GM12872 (cell line): ENCODE measurements around the gene MAP2K1.

Experiments used
- CTCF ChIP-seq: IDR thresholded peaks from 3 replicates; pipeline ENCODE4 v1.5.1; 2011; ENCODE audit warnings: low read depth, mild to moderate bottlenecking, low read length, moderate library complexity; ENCODE audit not compliant: insufficient read depth

Gene MAP2K1

GRCh38 chr15:66498501-66499386, 112.0 kb downstream of the MAP2K1 start:
- TF ChIP-seq CTCF, result peak; percentile 36; the same call in 2 of the 3 replicates

DNA sequence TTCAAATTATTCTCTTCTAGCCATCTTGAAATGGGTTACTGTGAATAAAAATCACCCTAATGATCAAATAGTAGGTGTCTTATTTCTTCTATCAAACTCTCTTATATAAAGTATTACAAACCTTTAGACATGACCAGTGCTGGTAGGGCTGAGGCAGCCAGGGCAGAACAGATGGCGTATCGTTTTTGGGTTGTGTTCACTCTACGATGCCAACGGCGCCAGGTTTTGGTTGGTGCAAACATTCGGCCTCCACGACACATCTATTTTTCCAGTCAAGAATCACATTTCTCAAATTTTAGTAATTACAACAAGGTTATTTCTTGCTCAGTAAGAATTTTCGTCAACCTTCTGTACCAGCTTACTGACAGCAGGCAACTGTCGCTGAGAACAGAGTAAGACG, 115.8 kb downstream of the MAP2K1 start:
- no peak for TF ChIP-seq CTCF

DNA sequence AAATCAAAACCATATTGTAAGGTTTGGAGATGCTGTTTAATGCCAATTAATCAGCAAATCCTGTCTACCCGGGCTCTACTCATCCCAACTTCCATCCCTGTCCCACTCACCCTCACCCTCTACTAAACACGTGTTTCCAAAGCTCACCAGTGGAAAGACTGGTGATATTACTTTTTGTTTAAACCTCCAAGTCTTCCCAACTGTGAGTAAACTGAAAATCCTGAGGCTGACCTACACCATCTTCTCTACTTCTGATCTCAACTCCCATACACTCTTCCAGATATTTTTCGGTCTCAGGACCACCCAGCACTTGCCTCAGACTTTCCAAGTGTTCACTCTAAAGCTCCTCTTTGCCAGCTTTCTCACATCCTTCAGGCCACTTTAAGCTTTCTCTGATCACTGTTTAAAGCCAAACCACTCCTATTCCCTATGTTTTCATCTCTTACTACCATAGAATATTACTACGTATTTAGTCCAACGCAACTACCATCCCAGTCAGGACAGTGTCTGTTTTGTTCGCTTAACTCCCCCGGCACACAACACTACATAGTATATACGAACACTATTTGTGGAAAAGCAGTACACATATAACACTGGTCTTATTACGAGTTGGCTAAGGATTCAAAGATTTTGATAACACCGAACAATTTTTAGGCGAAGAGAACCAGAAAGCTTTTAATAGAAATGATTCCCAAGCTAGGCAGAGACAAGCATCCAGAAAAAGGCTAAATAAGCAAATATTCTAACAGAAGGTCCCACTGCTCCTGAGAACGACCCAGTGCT, 117.3 kb downstream of the MAP2K1 start:
- no peak for TF ChIP-seq CTCF

DNA sequence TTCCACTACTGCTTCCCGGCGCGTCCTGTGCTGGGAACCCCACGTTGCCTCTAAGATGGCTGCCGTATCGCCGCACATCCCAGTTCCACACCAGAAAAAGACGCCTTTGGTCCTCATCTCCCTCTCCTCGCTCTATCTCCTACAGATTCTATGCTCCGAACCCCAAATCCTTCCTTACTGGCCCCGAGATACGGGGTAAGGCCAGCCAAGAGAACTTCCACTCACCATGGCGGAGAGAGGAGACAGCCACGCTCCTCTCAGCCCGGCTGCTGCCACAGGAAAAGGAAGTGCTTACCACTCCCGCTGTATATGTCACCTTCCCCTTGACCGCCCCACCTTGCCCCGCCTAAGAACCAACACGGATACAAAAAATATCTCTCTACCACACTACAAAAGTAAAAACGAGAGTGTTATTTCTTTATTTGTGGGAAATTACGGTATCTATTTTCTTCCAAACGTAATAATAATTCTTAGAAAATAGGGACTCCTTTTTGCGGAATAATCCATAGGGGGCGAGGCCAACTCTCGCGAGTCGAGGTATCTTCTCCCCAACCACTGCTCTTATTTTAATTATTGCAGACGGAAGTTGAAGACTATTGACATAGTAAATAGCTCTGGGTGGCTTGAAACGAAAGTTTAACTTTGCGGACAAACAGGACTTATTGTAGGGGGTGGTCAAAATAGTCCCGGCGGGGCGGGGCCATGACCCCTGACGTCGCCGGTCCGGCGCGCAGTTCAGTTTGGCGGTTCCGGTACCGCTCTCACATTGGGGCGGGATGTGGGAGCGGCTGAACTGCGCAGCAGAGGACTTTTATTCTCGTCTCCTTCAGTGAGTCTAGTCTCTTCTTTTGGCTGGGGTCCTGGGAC, 118.1 kb downstream of the MAP2K1 start, which contains the start of the genes RPL4 and ZWILCH:
RPL4 (minus strand) TSS at position 293 of the 867 bp plus-strand sequence; CDS start at position 228, 65 bp downstream.
ZWILCH (plus strand) TSS at position 764 of the 867 bp plus-strand sequence; CDS start at position 777, 13 bp downstream.
- TF ChIP-seq CTCF, result no peak

DNA sequence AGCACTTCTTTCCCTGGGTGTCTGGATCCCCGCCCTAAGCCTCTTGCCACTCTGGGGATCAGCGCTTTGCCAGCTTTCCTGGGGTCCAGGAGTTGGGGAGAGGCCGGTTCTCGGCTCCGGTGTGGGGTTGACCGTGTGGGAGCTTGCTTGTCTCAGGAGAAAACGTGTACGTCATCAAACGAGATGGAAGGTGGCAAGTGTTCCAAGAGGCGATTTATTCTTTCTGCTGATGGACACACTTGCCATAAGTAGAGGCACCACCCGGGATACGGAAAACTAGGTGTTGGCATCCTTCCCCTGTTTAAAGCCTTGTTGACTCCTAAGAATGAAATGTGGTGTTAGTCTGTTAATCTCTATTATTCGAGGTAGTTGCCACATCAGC, 118.7 kb downstream of the MAP2K1 start:
- no peak for TF ChIP-seq CTCF

- no peak for TF ChIP-seq CTCF
Observed at GRCh38 chr15:66505818-66506217, 119.1 kb downstream of the MAP2K1 start.
